OCI-LY1 (cell line): ENCODE data around the gene MARS1.

Experiments used
- CTCF ChIP-seq: fragments of 200-600 bp; sonication (generic), shearing (Covaris generic); IDR thresholded peaks from 2 replicates; pipeline ENCODE4 v1.5.1; 2017; ENCODE audit warnings: mild to moderate bottlenecking, antibody characterized with exemption, low read length, moderate library complexity, mixed read lengths
- EZH2 ChIP-seq: fragments of 200-600 bp; sonication (generic), shearing (Covaris generic); IDR thresholded peaks from 2 replicates; pipeline ENCODE4 v1.8.0; 2017; ENCODE audit warnings: borderline replicate concordance, mixed run types, mild to moderate bottlenecking, antibody characterized with exemption, low read length, moderate library complexity, mixed read lengths

- TF ChIP-seq EZH2: no peak
- no peak for TF ChIP-seq CTCF
Observed at GRCh38 chr12:57477710-57478681, 9.9 kb upstream of the MARS1 start.
